Trophoblast cell (in vitro differentiated cells and primary cell): ENCODE data around the gene TUBB.
A peak's percentile ranks its signal among the peaks of the same experiment; 100 is the strongest.

ENCODE experiments used
- DNase-seq, 2 donors: peaks; one replicate each; pipeline ENCODE4 v3.0.0-alpha.2; 2016
- H2AFZ ChIP-seq: 2 replicates; pipeline ENCODE4 v1.6.1; 2013; ENCODE audit warnings: low read length, moderate library complexity, mild to moderate bottlenecking; ENCODE audit not compliant: insufficient read depth, poor library complexity
- H2AK5ac ChIP-seq: 2 replicates; pipeline ENCODE4 v1.6.1; 2013; ENCODE audit warnings: mild to moderate bottlenecking, low read length
- H2BK120ac ChIP-seq: 2 replicates; pipeline ENCODE4 v1.6.1; 2013; ENCODE audit warnings: low read length, mild to moderate bottlenecking, moderate library complexity; ENCODE audit not compliant: insufficient read depth, poor library complexity
- H2BK12ac ChIP-seq: 2 replicates; pipeline ENCODE4 v1.6.1; 2013; ENCODE audit warnings: mild to moderate bottlenecking, low read length, moderate library complexity
- H2BK5ac ChIP-seq: 2 replicates; pipeline ENCODE4 v1.6.1; 2013; ENCODE audit warnings: low read length, low read depth, moderate library complexity, mild to moderate bottlenecking; ENCODE audit not compliant: poor library complexity
- H3K14ac ChIP-seq: 2 replicates; pipeline ENCODE4 v1.6.1; 2013; ENCODE audit warnings: mild to moderate bottlenecking, low read length
- H3K18ac ChIP-seq: 2 replicates; pipeline ENCODE4 v1.6.1; 2013; ENCODE audit warnings: mild to moderate bottlenecking, low read length
- H3K23ac ChIP-seq: 2 replicates; pipeline ENCODE4 v1.6.1; 2013; ENCODE audit warnings: low read length
- H3K27ac ChIP-seq: 2 replicates; pipeline ENCODE4 v1.5.1; 2013; ENCODE audit warnings: low read depth, mild to moderate bottlenecking, inconsistent platforms, low read length, moderate library complexity
- H3K27me3 ChIP-seq: 2 replicates; pipeline ENCODE4 v1.6.1; 2013; ENCODE audit warnings: inconsistent platforms, mild to moderate bottlenecking, low read length, moderate library complexity; ENCODE audit not compliant: insufficient read depth
- H3K36me3 ChIP-seq, 2 experiments: 1 replicate in 1 of 2; 2 replicates in 1 of 2; pipeline ENCODE4 v1.6.1; 2013; ENCODE audit warnings: low read length in 2 of 2, mild to moderate bottlenecking in 2 of 2, moderate library complexity in 1 of 2; ENCODE audit not compliant: insufficient read depth in 2 of 2, control insufficient read depth in 1 of 2
- H3K4ac ChIP-seq: 2 replicates; pipeline ENCODE4 v1.6.1; 2013; ENCODE audit warnings: low read depth, mild to moderate bottlenecking, low read length, moderate library complexity
- H3K4me1 ChIP-seq, 2 experiments: 1 replicate in 1 of 2; 2 replicates in 1 of 2; pipeline ENCODE4 v1.6.1; 2013; ENCODE audit warnings: low read length in 2 of 2, mild to moderate bottlenecking in 2 of 2, moderate library complexity in 1 of 2; ENCODE audit not compliant: insufficient read depth in 2 of 2, control insufficient read depth in 1 of 2
- H3K4me2 ChIP-seq: 2 replicates; pipeline ENCODE4 v1.6.1; 2013; ENCODE audit warnings: inconsistent platforms, mild to moderate bottlenecking, low read length, moderate library complexity
- H3K4me3 ChIP-seq: 2 replicates; pipeline ENCODE4 v1.5.1; 2013; ENCODE audit warnings: mild to moderate bottlenecking, low read depth, low read length, inconsistent platforms
- H3K79me1 ChIP-seq: one replicate; pipeline ENCODE4 v1.6.1; 2013; ENCODE audit warnings: low read length
- H3K79me2 ChIP-seq: 2 replicates; pipeline ENCODE4 v1.6.1; 2013; ENCODE audit warnings: low read length, mild to moderate bottlenecking; ENCODE audit not compliant: control insufficient read depth, insufficient read depth, poor library complexity
- H3K9ac ChIP-seq: 2 replicates; pipeline ENCODE4 v1.6.1; 2013; ENCODE audit warnings: mild to moderate bottlenecking, low read length
- H3K9me3 ChIP-seq: 2 replicates; pipeline ENCODE4 v1.6.1; 2013; ENCODE audit warnings: low read depth, mild to moderate bottlenecking, control low read depth, inconsistent platforms, low read length; ENCODE audit not compliant: insufficient read depth
- H4K12ac ChIP-seq: 2 replicates; pipeline ENCODE4 v1.6.1; 2013; ENCODE audit warnings: low read depth, mild to moderate bottlenecking, low read length, moderate library complexity
- H4K8ac ChIP-seq: 2 replicates; pipeline ENCODE4 v1.6.1; 2013; ENCODE audit warnings: low read depth, mild to moderate bottlenecking, low read length, moderate library complexity
- H4K91ac ChIP-seq: one replicate; pipeline ENCODE4 v1.6.1; 2013; ENCODE audit warnings: low read depth, mild to moderate bottlenecking, low read length, moderate library complexity
- WGBS: extraction: QIAGEN DNeasy Blood & Tissue Kit; methylation state at CpG from one replicate; pipeline ENCODE4 v1.1.7; 2013; ENCODE audit warnings: missing lambda C conversion rate; ENCODE audit not compliant: insufficient read length, insufficient coverage; ENCODE audit errors: extremely low coverage; 5-methylcytosine and 5-hydroxymethylcytosine counted together

TUBB gene

GRCh38 chr6:30730601-30731435, 10.7 kb downstream of the TUBB start:
- no peak overlapping the region for H2AFZ ChIP-seq
- H3K79me2 ChIP-seq: no peaks in the 10 kb centered on the region
- no peak overlapping the region for H3K27ac ChIP-seq
- no peak overlapping the region for H3K4me3 ChIP-seq
- peaks cover 38 to 39% of the 10 kb centered on the region in 2 experiments for H3K36me3 ChIP-seq
- no peak overlapping the region for H2BK5ac ChIP-seq
- H3K18ac ChIP-seq: no peak overlapping the region
- no peak overlapping the region for H4K91ac ChIP-seq
- WGBS: no CpG with 5 or more reads among the region's 30 CpGs
- H3K27me3 ChIP-seq: no peaks in the 10 kb centered on the region
- H4K12ac ChIP-seq: no peak overlapping the region
- H3K23ac ChIP-seq: no peak overlapping the region
- H3K4me2 ChIP-seq: no peak overlapping the region
- H2BK120ac ChIP-seq: no peak overlapping the region
- no peaks in the 10 kb centered on the region for H3K79me1 ChIP-seq
- H4K8ac ChIP-seq: no peak overlapping the region
- no peak overlapping the region for H3K9ac ChIP-seq
- H3K4me1 ChIP-seq: no peaks in the 10 kb centered on the region
- H3K14ac ChIP-seq: no peak overlapping the region
- H3K4ac ChIP-seq: no peak overlapping the region
- peak; percentile 86 to 87 for DNase-seq
- no peak overlapping the region for H2BK12ac ChIP-seq
- H2AK5ac ChIP-seq: no peak overlapping the region
- no peaks in the 10 kb centered on the region for H3K9me3 ChIP-seq

- no peak overlapping the region for H3K4ac ChIP-seq
- H4K12ac ChIP-seq: no peak overlapping the region
- peaks cover 45 to 46% of the 10 kb centered on the region in 2 experiments for H3K36me3 ChIP-seq
- no peak overlapping the region for H3K23ac ChIP-seq
- no peaks in the 10 kb centered on the region for H3K9me3 ChIP-seq
- H4K8ac ChIP-seq: no peak overlapping the region
- no peak overlapping the region for H3K4me3 ChIP-seq
- H4K91ac ChIP-seq: no peak overlapping the region
- no peak overlapping the region for H3K27ac ChIP-seq
- no peak overlapping the region for H2BK12ac ChIP-seq
- no peak for DNase-seq
- H2BK120ac ChIP-seq: no peak overlapping the region
- no peak overlapping the region for H2BK5ac ChIP-seq
- H3K14ac ChIP-seq: no peak overlapping the region
- H3K4me2 ChIP-seq: no peak overlapping the region
- no peaks in the 10 kb centered on the region for H3K27me3 ChIP-seq
- H3K4me1 ChIP-seq: peaks cover 3 to 5% of the 10 kb centered on the region in 2 experiments
- H2AK5ac ChIP-seq: no peak overlapping the region
- H3K9ac ChIP-seq: no peak overlapping the region
- H3K79me2 ChIP-seq: no peaks in the 10 kb centered on the region
- H3K18ac ChIP-seq: no peak overlapping the region
- no peak overlapping the region for H2AFZ ChIP-seq
- H3K79me1 ChIP-seq: peaks cover 3% of the 10 kb centered on the region
- no CpG with 5 or more reads among the region's 12 CpGs for WGBS
These were observed 12.2 kb downstream of the TUBB start for GRCh38 chr6:30732237-30732943.

GRCh38 chr6:30735668-30736314, 15.6 kb downstream of the TUBB start:
- DNase-seq: no peak
- peaks cover 3% of the 10 kb centered on the region for H3K79me1 ChIP-seq
- H3K4me3 ChIP-seq: no peak overlapping the region
- no peak overlapping the region for H3K18ac ChIP-seq
- no peak overlapping the region for H3K4ac ChIP-seq
- no peak overlapping the region for H4K91ac ChIP-seq
- H2AFZ ChIP-seq: no peak overlapping the region
- H3K9ac ChIP-seq: no peak overlapping the region
- H2BK5ac ChIP-seq: no peak overlapping the region
- H3K79me2 ChIP-seq: no peaks in the 10 kb centered on the region
- H3K23ac ChIP-seq: no peak overlapping the region
- H2BK120ac ChIP-seq: no peak overlapping the region
- no CpG with 5 or more reads among the region's 8 CpGs for WGBS
- H3K4me1 ChIP-seq: peaks cover 3 to 5% of the 10 kb centered on the region in 2 experiments
- H4K8ac ChIP-seq: no peak overlapping the region
- H2BK12ac ChIP-seq: no peak overlapping the region
- no peaks in the 10 kb centered on the region for H3K9me3 ChIP-seq
- no peak overlapping the region for H3K4me2 ChIP-seq
- no peaks in the 10 kb centered on the region for H3K27me3 ChIP-seq
- no peak overlapping the region for H3K14ac ChIP-seq
- H3K27ac ChIP-seq: no peak overlapping the region
- H3K36me3 ChIP-seq: peaks cover 42 to 43% of the 10 kb centered on the region in 2 experiments
- no peak overlapping the region for H4K12ac ChIP-seq
- H2AK5ac ChIP-seq: no peak overlapping the region

- Histone ChIP-seq H2AFZ (no peak overlapping the region), H3K23ac (no peak overlapping the region), H3K79me1 (peaks cover 21% of the 10 kb centered on the region), H3K4ac (no peak overlapping the region), H3K4me2 (no peak overlapping the region), H3K9me3 (no peaks in the 10 kb centered on the region), H2AK5ac (no peak overlapping the region), H2BK12ac (no peak overlapping the region), H4K12ac (no peak overlapping the region), H3K18ac (no peak overlapping the region), H3K27ac (no peak overlapping the region), H2BK120ac (no peak overlapping the region), H4K91ac (no peak overlapping the region), H3K4me3 (no peak overlapping the region), H3K14ac (no peak overlapping the region), H3K79me2 (peaks cover 13% of the 10 kb centered on the region), H3K9ac (no peak overlapping the region), H3K4me1 (peaks cover 8 to 13% of the 10 kb centered on the region in 2 experiments), H4K8ac (no peak overlapping the region), H2BK5ac (no peak overlapping the region), H3K27me3 (no peaks in the 10 kb centered on the region), H3K36me3 (peaks cover 40% of the 10 kb centered on the region in 2 experiments)
- no peak for DNase-seq
- no CpG with 5 or more reads among the region's 6 CpGs for WGBS
These were observed 18.4 kb downstream of the TUBB start for GRCh38 chr6:30738532-30738931.
